GM12878 (cell line): ENCODE data around the gene COL11A2.

ENCODE experiments used
- GATAD2B ChIP-seq: fragments of 450-650 bp; conservative IDR thresholded peaks from 2 replicates; pipeline ENCODE4 v1.6.1; 2017; ENCODE audit warnings: low read depth, mild to moderate bottlenecking, moderate library complexity
- TF ChIP-seq, protein P1 (sequence below): fragments of 450-650 bp; IDR thresholded peaks from 2 replicates; pipeline ENCODE4 v1.6.1; 2014; ENCODE audit warnings: mild to moderate bottlenecking

DNA sequence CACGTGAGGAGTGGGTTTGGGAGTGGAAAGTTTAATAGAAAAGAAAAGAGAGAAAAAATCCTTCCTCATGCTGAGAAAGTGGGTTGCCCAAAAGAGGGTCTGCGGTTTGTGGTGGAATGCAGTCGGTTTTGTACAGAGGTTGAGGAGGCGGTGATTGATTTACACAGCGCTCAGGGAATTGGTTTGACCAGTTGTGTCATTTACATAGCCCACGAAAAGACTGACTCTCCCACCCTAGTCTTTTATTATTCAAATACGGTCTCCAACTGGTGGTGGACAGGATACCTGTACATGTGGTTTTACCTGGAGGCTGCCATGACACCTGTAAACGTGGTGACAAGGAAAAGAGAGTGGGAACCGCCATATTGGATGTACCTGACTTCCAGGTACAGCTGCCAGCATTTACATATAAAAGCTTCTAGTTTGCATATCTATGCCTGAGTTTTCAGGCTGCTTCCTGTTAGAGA is 74.4 kb downstream of the COL11A2 start:
- no peak for TF ChIP-seq GATAD2B
- TF ChIP-seq, protein P1, sequence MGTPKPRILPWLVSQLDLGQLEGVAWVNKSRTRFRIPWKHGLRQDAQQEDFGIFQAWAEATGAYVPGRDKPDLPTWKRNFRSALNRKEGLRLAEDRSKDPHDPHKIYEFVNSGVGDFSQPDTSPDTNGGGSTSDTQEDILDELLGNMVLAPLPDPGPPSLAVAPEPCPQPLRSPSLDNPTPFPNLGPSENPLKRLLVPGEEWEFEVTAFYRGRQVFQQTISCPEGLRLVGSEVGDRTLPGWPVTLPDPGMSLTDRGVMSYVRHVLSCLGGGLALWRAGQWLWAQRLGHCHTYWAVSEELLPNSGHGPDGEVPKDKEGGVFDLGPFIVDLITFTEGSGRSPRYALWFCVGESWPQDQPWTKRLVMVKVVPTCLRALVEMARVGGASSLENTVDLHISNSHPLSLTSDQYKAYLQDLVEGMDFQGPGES, result no peak
